Adipocyte (in vitro differentiated cells): ENCODE results near the gene POMT1.
"Not testable (repeated sequence)": the region's sequence is repeated elsewhere in the genome, so short reads cannot be mapped to it uniquely, and the experiment has no call there.

Experiments used
- DNase-seq: peaks from one replicate; pipeline ENCODE4 v3.0.0-alpha.2; 2015; ENCODE audit warnings: low read depth
- H3K27me3 ChIP-seq: replicated peaks from 2 replicates; pipeline ENCODE4 v1.7.0; 2013; ENCODE audit warnings: mild to moderate bottlenecking, low read length, moderate library complexity; ENCODE audit not compliant: control insufficient read depth, insufficient read depth
- H3K36me3 ChIP-seq: 2 replicates; pipeline ENCODE4 v1.7.0; 2013; ENCODE audit warnings: low read length, mild to moderate bottlenecking, moderate library complexity; ENCODE audit not compliant: control insufficient read depth, insufficient read depth, severe bottlenecking
- H3K4me1 ChIP-seq: 2 replicates; pipeline ENCODE4 v1.7.0; 2013; ENCODE audit warnings: mild to moderate bottlenecking, low read length, moderate library complexity; ENCODE audit not compliant: control insufficient read depth, insufficient read depth
- H3K4me3 ChIP-seq: 2 replicates; pipeline ENCODE4 v1.7.0; 2013; ENCODE audit warnings: mild to moderate bottlenecking, low read length, moderate library complexity
- H3K9ac ChIP-seq: 2 replicates; pipeline ENCODE4 v1.7.0; 2013; ENCODE audit warnings: mild to moderate bottlenecking, low read length, moderate library complexity
- H3K9me3 ChIP-seq: 2 replicates; pipeline ENCODE4 v1.7.0; 2013; ENCODE audit warnings: mild to moderate bottlenecking, low read length, moderate library complexity; ENCODE audit not compliant: control insufficient read depth

POMT1 gene

DNA sequence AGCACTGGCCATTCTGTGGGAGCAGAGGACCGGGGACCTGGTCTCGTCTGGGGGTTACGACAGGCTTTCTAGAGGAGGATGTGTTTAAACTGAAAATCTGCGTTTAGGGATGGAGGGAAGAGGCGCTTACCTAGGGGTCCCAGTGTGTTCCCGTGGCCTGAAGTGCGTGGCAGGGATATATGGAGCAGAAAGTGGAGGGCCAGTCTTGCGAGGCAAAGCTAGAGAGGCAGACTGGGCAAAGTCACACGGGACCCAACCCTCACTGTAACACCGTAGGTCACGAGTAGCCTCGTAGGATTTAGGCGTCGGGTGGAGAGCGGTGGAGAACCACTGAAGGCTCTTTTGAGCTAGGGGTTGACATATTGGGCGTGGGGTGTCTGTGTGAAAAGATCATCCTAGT lies 32.8 kb upstream of the POMT1 start:
- Histone ChIP-seq H3K9ac (no peak overlapping the region), H3K4me1 (no peaks in the 10 kb centered on the region), H3K9me3 (peaks cover 3% of the 10 kb centered on the region), H3K4me3 (no peak overlapping the region), H3K27me3 (no peaks in the 10 kb centered on the region), H3K36me3 (peaks cover 95% of the 10 kb centered on the region)
- no peak for DNase-seq

DNA sequence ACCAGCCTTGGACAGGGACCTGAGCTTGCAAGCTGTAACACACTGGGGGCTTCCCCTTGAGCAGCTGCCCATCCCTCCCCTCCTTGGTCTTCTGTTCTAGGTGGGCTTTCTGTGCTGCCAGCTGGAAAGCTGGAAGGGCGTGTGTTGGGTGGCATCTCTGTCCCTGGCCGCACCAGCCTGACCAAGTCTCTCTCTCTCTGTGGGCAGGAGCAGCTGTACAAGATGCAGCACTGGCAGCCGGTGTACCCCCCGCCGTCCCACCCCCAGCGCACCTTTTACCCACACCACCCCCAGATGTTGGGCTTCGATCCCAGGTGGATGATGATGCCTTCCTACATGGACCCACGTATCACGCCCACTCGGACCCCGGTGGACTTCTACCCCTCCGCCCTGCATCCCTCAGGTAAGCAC lies 32.1 kb upstream of the POMT1 start:
- H3K27me3 ChIP-seq, result no peaks in the 10 kb centered on the region
- H3K4me1 ChIP-seq, result no peaks in the 10 kb centered on the region
- peaks cover 95% of the 10 kb centered on the region for H3K36me3 ChIP-seq
- no peak for DNase-seq
- H3K9me3 ChIP-seq, result peaks cover 3% of the 10 kb centered on the region
- no peak overlapping the region for H3K4me3 ChIP-seq
- H3K9ac ChIP-seq, result no peak overlapping the region

DNA sequence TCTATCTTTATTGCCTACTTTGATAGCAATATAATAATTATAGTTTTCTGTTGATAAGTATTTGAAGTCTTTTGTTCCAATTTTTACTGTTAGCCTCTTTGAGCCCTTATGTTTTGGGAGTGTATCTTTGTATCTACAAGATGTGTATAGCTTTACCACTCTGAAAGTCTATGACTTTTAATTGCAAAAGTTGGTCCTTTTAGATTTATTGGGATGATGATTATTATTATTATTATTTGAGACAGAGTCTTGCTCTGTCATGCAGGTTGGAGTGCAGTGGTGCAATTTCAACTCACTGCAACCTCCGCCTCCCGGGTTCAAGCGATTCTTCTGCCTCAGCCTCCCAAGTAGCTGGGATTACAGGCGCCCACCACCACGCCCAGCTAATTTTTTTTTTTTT lies 30.6 kb upstream of the POMT1 start:
- H3K27me3 ChIP-seq, DNase-seq, H3K9ac ChIP-seq, H3K4me1 ChIP-seq, H3K9me3 ChIP-seq, H3K4me3 ChIP-seq: not testable (repeated sequence)
- peaks cover 97% of the 10 kb centered on the region for H3K36me3 ChIP-seq

DNA sequence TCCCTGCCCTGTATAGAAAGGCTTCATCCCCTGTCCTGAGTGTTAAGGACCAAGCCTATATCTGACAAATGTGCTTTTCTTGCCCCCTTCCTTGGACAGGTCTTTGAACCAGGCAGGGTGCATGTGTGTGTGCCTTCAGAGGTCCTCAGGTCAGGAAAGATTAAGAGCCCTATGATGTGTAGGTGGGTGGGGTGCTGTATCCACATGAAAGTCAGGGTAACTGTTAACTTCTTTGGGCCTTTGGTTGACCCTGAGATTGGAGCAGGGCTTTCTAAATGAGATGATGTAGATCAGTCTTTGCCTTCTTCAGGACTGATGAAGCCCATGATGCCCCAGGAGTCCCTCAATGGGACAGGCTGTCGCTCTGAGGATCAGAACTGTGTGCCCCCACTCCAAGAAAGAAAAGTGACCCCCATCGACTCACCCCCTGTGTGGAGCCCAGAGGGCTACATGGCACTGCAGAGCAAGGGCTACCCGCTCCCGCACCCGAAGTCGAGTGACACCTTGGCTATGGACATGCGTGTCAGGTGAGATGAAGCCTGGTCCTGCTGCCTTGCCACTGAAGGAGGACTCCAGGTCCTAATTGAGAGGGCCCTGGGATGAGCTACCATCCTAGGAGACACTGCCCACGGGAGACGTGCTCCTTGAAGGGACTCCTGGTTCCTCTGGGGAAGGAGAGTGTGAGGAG lies 29.4 kb upstream of the POMT1 start:
- Histone ChIP-seq H3K4me3 (no peak overlapping the region), H3K9me3 (peaks cover 3% of the 10 kb centered on the region), H3K9ac (no peak overlapping the region), H3K4me1 (no peaks in the 10 kb centered on the region), H3K36me3 (peaks cover 97% of the 10 kb centered on the region), H3K27me3 (no peaks in the 10 kb centered on the region)
- DNase-seq, result no peak

DNA sequence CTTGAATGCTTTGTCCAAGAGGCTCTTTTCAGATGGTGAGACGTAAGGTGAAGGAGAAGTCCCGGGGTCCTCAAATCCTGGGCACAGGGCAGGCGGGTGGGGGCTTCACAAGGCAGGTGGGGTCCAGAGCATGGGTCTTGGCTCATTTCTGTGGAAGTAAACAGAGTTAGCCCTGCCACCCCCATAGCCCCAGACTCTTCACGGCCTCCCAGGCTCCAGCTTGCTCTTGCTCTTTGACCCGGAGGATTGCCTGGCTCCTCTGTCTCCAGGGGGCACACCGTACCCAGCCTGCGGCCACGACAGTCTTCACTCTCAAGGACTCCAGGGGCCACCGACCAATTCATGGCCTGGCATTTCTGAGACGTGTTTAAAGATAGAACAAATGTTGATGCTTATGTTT lies 28.8 kb upstream of the POMT1 start:
- H3K4me1 ChIP-seq, result no peaks in the 10 kb centered on the region
- no peak overlapping the region for H3K9ac ChIP-seq
- no peaks in the 10 kb centered on the region for H3K27me3 ChIP-seq
- no peak overlapping the region for H3K4me3 ChIP-seq
- peaks cover 3% of the 10 kb centered on the region for H3K9me3 ChIP-seq
- H3K36me3 ChIP-seq, result peaks cover 95% of the 10 kb centered on the region
- DNase-seq, result no peak

DNA sequence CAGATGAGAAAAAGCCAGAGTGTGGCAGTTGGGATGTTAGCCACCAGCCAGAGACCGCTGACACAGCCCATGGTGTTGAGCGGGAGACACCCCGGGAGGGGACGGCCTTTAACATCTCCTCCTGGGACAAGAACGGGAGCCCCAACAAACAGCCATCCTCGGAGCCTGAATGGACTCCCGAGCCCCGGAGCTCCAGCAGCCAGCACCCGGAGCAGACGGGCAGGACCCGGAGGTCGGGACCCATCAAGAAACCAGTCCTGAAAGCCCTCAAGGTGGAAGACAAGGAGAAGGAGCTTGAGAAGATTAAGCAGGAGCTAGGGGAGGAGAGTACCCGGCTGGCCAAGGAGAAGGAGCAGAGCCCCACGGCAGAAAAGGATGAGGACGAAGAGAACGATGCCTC lies 28.0 kb upstream of the POMT1 start:
- no peak for DNase-seq
- Histone ChIP-seq H3K9me3 (peaks cover 3% of the 10 kb centered on the region), H3K4me1 (no peaks in the 10 kb centered on the region), H3K36me3 (peaks cover 96% of the 10 kb centered on the region), H3K27me3 (no peaks in the 10 kb centered on the region), H3K4me3 (no peak overlapping the region), H3K9ac (no peak overlapping the region)

DNA sequence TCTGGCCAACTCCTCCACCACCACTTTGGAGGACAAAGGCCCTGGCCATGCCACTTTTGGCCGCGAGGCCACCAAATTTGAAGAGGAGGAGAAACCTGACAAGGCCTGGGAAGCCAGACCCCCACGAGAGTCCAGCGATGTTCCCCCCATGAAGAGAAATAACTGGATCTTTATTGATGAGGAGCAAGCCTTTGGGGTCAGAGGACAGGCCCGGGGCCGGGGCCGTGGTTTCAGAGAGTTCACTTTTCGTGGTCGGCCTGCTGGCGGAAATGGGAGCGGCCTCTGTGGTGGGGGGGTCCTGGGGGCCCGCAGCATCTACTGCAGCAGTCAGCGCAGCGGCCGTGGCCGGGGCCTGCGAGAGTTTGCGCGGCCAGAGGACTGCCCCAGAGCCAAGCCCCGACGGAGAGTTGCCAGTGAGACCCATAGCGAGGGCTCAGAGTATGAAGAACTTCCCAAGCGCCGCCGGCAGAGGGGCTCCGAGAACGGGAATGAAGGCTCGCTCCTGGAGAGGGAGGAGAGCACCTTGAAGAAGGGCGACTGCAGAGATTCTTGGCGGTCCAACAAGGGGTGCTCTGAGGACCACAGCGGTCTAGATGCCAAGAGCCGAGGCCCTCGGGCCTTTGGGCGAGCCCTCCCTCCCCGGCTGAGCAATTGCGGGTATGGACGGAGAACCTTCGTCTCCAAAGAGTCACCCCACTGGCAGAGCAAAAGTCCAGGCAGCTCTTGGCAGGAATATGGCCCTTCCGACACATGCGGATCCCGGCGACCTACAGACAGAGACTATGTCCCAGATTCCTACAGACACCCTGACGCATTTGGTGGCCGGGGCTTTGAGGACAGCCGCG lies 27.4 kb upstream of the POMT1 start:
- Histone ChIP-seq H3K4me3 (no peak overlapping the region), H3K9ac (no peak overlapping the region), H3K27me3 (no peaks in the 10 kb centered on the region), H3K36me3 (peaks cover 96% of the 10 kb centered on the region), H3K9me3 (peaks cover 3% of the 10 kb centered on the region), H3K4me1 (no peaks in the 10 kb centered on the region)
- no peak for DNase-seq

DNA sequence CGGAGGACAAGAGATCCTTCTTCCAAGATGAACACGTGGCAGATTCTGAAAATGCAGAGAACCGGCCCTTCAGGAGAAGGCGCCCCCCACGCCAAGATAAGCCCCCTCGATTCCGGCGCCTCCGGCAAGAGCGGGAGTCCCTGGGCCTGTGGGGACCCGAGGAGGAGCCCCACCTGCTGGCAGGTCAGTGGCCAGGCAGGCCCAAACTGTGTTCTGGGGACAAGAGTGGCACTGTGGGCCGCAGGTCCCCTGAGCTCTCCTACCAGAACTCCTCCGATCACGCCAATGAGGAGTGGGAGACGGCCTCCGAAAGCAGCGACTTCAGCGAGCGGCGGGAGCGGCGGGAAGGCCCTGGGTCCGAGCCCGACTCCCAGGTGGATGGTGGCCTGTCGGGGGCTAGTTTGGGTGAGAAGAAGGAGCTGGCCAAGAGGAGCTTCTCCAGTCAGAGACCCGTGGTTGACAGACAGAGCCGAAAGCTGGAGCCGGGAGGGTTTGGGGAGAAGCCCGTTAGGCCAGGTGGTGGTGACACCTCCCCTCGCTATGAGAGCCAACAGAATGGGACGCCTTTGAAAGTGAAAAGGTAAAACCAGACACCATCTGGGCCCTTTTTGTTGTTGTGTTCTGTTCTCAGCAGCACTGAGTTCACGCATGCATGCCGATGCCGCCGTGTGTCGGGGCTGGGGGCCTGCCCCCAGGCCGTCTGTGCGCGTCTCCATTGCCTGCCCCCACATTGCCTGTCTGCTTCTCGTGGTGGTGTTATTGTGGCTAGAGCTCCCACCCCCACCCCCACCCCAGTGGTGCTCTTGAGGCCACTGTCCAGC lies 26.6 kb upstream of the POMT1 start:
- H3K9ac ChIP-seq, result no peak overlapping the region
- H3K36me3 ChIP-seq, result peaks cover 92% of the 10 kb centered on the region
- H3K4me1 ChIP-seq, result no peaks in the 10 kb centered on the region
- no peaks in the 10 kb centered on the region for H3K27me3 ChIP-seq
- peaks cover 3% of the 10 kb centered on the region for H3K9me3 ChIP-seq
- DNase-seq, result peak; percentile 3
- H3K4me3 ChIP-seq, result no peak overlapping the region

DNA sequence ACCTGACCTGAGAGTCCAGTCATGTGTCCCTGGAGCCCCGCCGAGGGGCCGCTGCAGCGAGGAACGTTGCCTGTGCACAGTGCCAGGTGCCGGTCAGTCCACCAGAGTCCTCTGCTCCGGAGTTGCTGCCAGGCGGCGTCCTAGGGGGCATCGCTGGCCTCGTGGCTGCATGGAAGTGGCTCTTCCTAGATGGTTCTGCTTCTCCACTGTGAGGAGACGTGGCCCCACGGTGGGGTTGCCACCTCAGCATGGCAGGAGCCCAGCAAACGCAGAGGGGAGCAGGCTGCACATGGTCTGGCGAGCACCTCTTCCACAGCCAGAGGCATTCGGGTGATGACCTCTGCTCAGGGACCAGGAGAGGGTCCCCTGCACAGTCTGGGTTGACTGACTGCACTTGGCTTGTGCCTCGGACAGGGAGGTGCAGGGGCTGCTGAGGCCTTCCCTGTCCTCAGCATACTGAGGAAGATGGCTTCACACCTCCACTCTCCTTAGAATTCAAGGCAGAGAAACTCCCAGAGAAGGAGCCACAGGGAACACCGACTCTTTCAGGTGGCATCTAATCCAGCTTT lies 25.9 kb upstream of the POMT1 start:
- no peak overlapping the region for H3K4me3 ChIP-seq
- H3K4me1 ChIP-seq, result no peaks in the 10 kb centered on the region
- H3K27me3 ChIP-seq, result no peaks in the 10 kb centered on the region
- H3K9ac ChIP-seq, result no peak overlapping the region
- peaks cover 92% of the 10 kb centered on the region for H3K36me3 ChIP-seq
- peaks cover under 1% of the 10 kb centered on the region for H3K9me3 ChIP-seq
- no peak for DNase-seq

DNA sequence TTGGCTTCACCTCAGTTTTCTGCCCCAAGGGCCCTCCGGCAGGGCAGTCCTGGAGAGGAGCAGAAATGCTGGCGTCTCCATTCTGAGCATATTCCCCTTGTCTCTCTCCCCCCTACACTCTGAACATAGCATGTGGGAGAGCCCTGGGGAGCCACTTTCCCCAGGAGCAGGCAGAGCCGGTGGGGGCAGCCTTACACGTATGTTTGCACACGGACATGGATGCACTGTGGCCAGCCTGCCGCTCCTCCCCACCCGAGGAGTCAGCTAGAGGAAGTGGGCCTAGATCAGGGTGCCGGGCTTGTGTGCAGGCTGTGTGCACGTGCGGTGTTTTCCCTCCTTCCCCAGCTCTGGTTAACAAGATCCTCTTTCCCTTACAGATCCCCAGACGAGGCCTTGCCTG lies 25.4 kb upstream of the POMT1 start:
- H3K9ac ChIP-seq, result no peak overlapping the region
- DNase-seq, result no peak
- H3K27me3 ChIP-seq, result no peaks in the 10 kb centered on the region
- H3K36me3 ChIP-seq, result peaks cover 93% of the 10 kb centered on the region
- no peaks in the 10 kb centered on the region for H3K9me3 ChIP-seq
- no peaks in the 10 kb centered on the region for H3K4me1 ChIP-seq
- no peak overlapping the region for H3K4me3 ChIP-seq
